GM19240 (cell line): ENCODE data around the gene MCUR1.
"Not testable (repeated sequence)": the region's sequence is repeated elsewhere in the genome, so short reads cannot be mapped to it uniquely, and the experiment has no call there.

Source experiments
- DNase-seq: peaks from one replicate; pipeline ENCODE4 v3.0.0; 2011; ENCODE audit warnings: low spot score; ENCODE audit not compliant: insufficient read length

Gene MCUR1

GRCh38 chr6:13778028-13778427 is 36.3 kb downstream of the MCUR1 start:
- no peak for DNase-seq

GRCh38 chr6:13776602-13777001 is 37.8 kb downstream of the MCUR1 start:
- DNase-seq, result no peak

GRCh38 chr6:13775466-13775865 is 38.9 kb downstream of the MCUR1 start:
- not testable (repeated sequence) for DNase-seq

DNA sequence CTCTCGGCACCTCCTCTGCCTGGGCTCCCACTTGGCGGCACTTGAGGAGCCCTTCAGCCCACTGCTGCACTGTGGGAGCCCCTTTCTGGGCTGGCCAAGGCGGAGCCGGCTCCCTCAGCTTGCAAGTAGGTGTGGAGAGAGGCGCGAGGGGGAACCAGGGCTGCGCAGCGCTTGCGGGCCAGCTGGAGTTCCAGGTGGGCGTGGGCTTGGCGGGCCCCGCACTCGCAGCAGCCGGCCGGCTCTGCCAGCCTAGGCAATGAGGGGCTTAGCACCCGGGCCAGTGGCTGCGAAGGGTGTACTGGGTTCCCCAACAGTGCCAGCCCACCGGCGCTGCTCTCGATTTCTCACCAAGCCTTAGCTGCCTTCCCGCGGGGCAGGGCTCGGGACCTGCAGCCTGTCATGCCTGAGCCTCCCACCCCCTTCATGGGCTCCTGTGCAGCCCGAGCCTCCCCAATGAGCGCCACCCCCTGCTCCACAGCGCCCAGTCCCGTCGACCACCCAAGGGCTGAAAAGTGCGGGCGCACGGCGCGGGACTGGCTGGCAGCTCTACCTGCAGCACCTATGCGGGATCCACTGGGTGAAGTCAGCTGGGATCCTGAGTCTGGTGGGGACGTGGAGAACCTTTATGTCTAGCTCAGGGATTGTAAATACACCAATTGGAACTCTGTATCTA is 41.9 kb downstream of the MCUR1 start:
- DNase-seq, result not testable (repeated sequence)

GRCh38 chr6:13769655-13770053 is 44.7 kb downstream of the MCUR1 start:
- no peak for DNase-seq

GRCh38 chr6:13769034-13769654 is 45.2 kb downstream of the MCUR1 start:
- DNase-seq, result no peak

DNA sequence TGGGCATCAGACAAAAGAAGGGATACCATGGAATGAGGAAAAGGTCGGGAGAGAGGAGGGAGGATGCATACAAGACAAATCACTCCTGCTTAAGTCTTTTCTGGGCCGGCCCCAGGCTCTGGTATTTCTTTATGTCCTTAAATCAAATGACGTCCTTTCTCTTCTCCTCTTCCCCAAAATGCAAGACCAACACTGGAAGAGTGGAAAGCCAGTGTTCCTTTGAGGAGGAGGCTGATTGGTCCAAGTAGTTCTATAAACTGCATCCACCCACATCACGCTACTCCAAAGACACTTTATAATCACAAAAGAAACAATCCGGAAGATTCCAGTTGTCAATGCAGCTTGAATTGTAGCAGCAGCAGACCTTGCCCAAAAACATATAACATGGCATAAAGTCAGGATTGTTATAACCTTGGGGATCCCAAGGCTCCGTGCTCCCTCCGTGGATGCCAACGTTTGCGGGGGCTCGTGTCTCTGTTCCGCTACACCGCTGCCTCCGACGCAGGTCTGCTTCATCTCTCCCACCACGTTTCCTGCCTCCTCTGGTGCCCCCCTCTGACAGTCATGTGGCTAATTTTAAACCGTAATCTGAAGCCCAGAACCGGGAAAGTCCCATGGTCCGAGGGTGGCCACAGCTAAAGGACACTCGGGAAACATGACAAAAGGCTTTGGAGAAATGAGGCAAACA is 47.1 kb downstream of the MCUR1 start:
- no peak for DNase-seq

DNA sequence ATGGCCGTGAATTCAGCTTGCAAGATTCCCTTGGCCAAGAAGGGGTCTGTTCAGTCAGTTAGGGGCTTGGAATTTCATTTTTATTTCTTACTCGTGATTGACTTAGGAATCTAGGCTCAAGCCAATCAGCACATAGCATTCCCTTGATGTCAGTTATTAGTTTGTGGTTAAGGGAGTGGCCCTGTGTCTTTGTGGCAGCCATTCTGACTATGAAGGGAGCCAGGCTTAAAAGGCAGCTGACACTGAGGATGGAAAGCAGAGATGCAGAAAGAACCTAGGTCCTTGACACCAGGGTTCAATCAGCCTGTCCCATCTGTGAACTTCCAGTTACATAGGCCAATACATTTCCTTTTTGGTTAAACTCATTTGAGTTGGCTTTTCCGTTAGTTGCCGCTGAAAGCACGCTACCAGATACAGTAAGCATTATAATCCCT is 48.1 kb downstream of the MCUR1 start:
- no peak for DNase-seq

- no peak for DNase-seq
Measured at GRCh38 chr6:13765570-13765969, 48.8 kb downstream of the MCUR1 start.

- DNase-seq, result no peak
Measured at GRCh38 chr6:13764996-13765395, 49.4 kb downstream of the MCUR1 start.

DNA sequence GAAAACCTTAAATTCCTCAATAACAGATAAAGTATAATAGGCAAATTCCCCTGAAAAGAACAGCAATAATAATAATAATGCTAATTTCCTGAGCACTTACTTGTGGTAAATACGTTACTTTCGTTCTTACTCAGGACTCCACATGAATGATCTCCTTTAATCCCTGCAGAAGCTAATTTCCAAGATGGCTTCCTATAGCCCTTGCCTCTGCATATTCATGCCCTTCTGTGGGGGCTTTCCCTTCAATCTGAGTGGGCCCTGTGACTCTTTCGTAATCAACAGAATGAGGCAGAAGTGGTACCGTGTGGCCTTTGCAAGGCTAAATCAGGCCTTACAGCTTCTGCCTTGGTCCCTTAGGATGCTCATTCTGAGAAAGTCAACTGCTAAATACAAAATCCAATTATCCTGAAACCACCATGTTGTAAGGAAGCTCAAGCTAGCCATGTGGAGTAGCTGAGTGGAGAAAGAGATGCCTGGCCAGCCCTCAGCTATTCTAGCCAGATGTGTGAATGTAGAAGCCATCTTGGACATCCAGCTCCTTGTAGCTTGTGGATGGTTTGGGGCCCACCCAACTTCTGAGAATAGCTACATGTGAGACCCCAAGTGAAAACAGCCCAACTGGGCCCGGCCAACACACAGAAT is 50.5 kb downstream of the MCUR1 start:
- DNase-seq, result peak; percentile 45

GRCh38 chr6:13762611-13763441 is 51.5 kb downstream of the MCUR1 start:
- no peak for DNase-seq

DNA sequence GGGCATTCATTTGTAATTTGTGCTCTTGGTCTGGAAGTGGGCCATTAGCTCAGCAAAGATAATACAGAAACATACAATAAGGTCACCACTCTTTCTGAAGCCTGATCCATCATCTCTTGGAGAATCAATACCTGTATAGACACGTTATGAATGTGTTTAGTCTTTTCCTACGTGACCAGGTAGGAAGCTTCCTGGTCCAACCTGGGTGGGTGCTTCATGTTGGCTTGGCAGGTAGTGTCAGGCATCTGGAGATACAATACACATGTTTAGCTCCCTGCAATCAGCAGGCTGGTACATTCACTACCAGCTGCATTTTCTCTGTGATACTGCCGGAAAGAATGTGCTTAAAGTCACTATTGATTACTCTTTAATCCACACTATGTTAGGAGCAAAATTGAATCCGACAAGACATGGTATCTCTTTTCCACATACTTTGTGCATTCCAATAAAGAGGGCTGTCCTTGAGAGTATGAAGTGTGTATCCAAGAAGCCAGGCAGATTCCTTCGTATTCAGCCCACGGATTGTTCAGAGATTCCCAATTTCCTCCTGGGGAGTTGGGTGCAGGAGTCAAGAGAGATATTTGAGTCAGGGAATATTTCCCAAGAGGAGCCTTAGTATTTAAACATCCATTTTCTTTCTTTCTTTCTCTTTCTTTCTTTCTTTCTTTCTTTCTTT is 52.9 kb downstream of the MCUR1 start:
- DNase-seq, result no peak

GRCh38 chr6:13760307-13761304 is 53.8 kb downstream of the MCUR1 start:
- DNase-seq, result no peak

GRCh38 chr6:13759025-13759424 is 55.3 kb downstream of the MCUR1 start:
- DNase-seq, result no peak

- DNase-seq, result no peak
Measured at GRCh38 chr6:13754644-13755043, 59.7 kb downstream of the MCUR1 start.

- DNase-seq, result no peak
Measured at GRCh38 chr6:13743736-13744127, 70.6 kb downstream of the MCUR1 start.

- no peak for DNase-seq
Measured at GRCh38 chr6:13742961-13743735, 71.2 kb downstream of the MCUR1 start.

- no peak for DNase-seq
Measured at GRCh38 chr6:13741365-13741764, 73.0 kb downstream of the MCUR1 start.
